Caco-2 (cell line): Measurements from ENCODE around the gene PRCD. TPM values are rescaled to one million over a fixed set of nuclear protein-coding genes. Genes with fewer than 3 reads are reported as not detected.

ENCODE experiments used
- BruUV-seq: library from RNA; stranded (reverse); fragments of 400-500 nt; replicated peaks from 2 replicates; lab custom pipeline; 2021; lab: Mats Ljungman, UMichigan
- CTCF ChIA-PET: fragments of 300-600 bp; sonication (Branson Sonifier 250); formaldehyde crosslinking; loops from one replicate; lab custom pipeline; 2022; ENCODE audit warnings: antibody characterized with exemption; lab: Charles Lee
- POLR2A ChIA-PET: fragments of 300-600 bp; sonication (Branson Sonifier 250); formaldehyde crosslinking; loops from one replicate; lab custom pipeline; 2022; ENCODE audit warnings: antibody characterized with exemption; lab: Charles Lee
- DNase-seq, 2 experiments: peaks; one replicate each; pipeline versions ENCODE4 v3.0.0 to v3.0.0-alpha.2; 2020 to 2022
- H3K27me3 ChIP-seq: replicated peaks from 2 replicates; pipeline ENCODE4 v1.6.0; 2011; ENCODE audit warnings: low read length; ENCODE audit not compliant: control insufficient read depth, insufficient read depth
- H3K36me3 ChIP-seq: 2 replicates; pipeline ENCODE4 v1.5.1; 2011; ENCODE audit warnings: low read length; ENCODE audit not compliant: control insufficient read depth, insufficient read depth
- H3K4me1 ChIP-seq: fragments of 250-450 bp; sonication (Bioruptor Pico); 2 replicates; pipeline ENCODE4 v1.5.1; 2020; ENCODE audit warnings: mild to moderate bottlenecking
- H3K4me3 ChIP-seq: 2 replicates; pipeline ENCODE4 v1.5.1; 2011; ENCODE audit warnings: low read depth, mild to moderate bottlenecking, control low read depth, low read length
- H3K9me3 ChIP-seq: fragments of 250-450 bp; sonication (Bioruptor Pico); 2 replicates; pipeline ENCODE4 v1.5.1; 2020; ENCODE audit warnings: mild to moderate bottlenecking, moderate library complexity
- H3K27ac Mint-ChIP-seq: one replicate; pipeline ENCODE4 v1.8.0; 2022; ENCODE audit warnings: mixed read lengths; ENCODE audit not compliant: unreplicated experiment
- H3K27me3 Mint-ChIP-seq: one replicate; pipeline ENCODE4 v1.8.0; 2022; ENCODE audit warnings: mixed read lengths; ENCODE audit not compliant: insufficient read depth, unreplicated experiment
- H3K36me3 Mint-ChIP-seq: one replicate; pipeline ENCODE4 v1.8.0; 2022; ENCODE audit warnings: mild to moderate bottlenecking, mixed read lengths; ENCODE audit not compliant: insufficient read depth, unreplicated experiment
- H3K4me1 Mint-ChIP-seq: one replicate; pipeline ENCODE4 v1.8.0; 2022; ENCODE audit warnings: low read depth, mixed read lengths; ENCODE audit not compliant: unreplicated experiment
- H3K4me3 Mint-ChIP-seq: one replicate; pipeline ENCODE4 v1.8.0; 2022; ENCODE audit warnings: mild to moderate bottlenecking, moderate library complexity, mixed read lengths; ENCODE audit not compliant: unreplicated experiment
- H3K9me3 Mint-ChIP-seq: one replicate; pipeline ENCODE4 v1.8.0; 2022; ENCODE audit warnings: mixed read lengths; ENCODE audit not compliant: unreplicated experiment
- intact Hi-C: fragments of 100-400 bp; cut with micrococcal nuclease; formaldehyde crosslinking; loops from one replicate; pipeline ENCODE4 v1.10.0; 2022; ENCODE audit not compliant: unreplicated experiment
- total RNA-seq: library from RNA; stranded (reverse); gene quantifications from 2 replicates; pipeline ENCODE4 v1.2.3, GENCODE V29; 2022
- TF ChIP-seq, protein P1 (sequence below), 2 experiments: fragments of 200-600 bp in 1 of 2; IDR thresholded peaks; 1 replicate in 1 of 2; 2 replicates in 1 of 2; pipeline versions ENCODE4 v1.5.1 to v1.8.0; 2011 to 2022; ENCODE audit warnings: antibody characterized with exemption in 1 of 2, control low read depth in 1 of 2, inconsistent platforms in 1 of 2, low read depth in 1 of 2, low read length in 1 of 2, mild to moderate bottlenecking in 1 of 2, moderate library complexity in 1 of 2; ENCODE audit not compliant: insufficient read depth in 1 of 2, severe bottlenecking in 1 of 2, unreplicated experiment in 1 of 2

PRCD gene
- total RNA-seq, 1 experiment from 2014 or later, result not detected

GRCh38 chr17:76594690-76595089 is 54.8 kb downstream of the PRCD start:
- POLR2A ChIA-PET, result no interaction called here
- H3K9me3 Mint-ChIP-seq, result no peaks in the 10 kb centered on the region
- peaks cover 51% of the 10 kb centered on the region for H3K4me1 Mint-ChIP-seq
- Histone ChIP-seq H3K4me1 (peaks cover 8% of the 10 kb centered on the region; the same call in 1 of the 2 replicates), H3K4me3 (no peak overlapping the region), H3K9me3 (no peaks in the 10 kb centered on the region), H3K36me3 (no peaks in the 10 kb centered on the region), H3K27me3 (no peaks in the 10 kb centered on the region)
- H3K4me3 Mint-ChIP-seq, result no peak overlapping the region
- CTCF ChIA-PET, result interaction anchor here (1.5 kb wide), 1 partner anchor 29 kb away, joined by 9 read pairs; no protein-coding TSS in a partner anchor
- DNase-seq, result no peak
- TF ChIP-seq, protein P1, sequence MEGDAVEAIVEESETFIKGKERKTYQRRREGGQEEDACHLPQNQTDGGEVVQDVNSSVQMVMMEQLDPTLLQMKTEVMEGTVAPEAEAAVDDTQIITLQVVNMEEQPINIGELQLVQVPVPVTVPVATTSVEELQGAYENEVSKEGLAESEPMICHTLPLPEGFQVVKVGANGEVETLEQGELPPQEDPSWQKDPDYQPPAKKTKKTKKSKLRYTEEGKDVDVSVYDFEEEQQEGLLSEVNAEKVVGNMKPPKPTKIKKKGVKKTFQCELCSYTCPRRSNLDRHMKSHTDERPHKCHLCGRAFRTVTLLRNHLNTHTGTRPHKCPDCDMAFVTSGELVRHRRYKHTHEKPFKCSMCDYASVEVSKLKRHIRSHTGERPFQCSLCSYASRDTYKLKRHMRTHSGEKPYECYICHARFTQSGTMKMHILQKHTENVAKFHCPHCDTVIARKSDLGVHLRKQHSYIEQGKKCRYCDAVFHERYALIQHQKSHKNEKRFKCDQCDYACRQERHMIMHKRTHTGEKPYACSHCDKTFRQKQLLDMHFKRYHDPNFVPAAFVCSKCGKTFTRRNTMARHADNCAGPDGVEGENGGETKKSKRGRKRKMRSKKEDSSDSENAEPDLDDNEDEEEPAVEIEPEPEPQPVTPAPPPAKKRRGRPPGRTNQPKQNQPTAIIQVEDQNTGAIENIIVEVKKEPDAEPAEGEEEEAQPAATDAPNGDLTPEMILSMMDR (IDR thresholded peaks at IDR 0.05; ENCODE audit: insufficient read depth in 1 of 2, low read depth in 1 of 2, low read length in 1 of 2, severe bottlenecking in 1 of 2, unreplicated experiment in 1 of 2), result no peak
- H3K27me3 Mint-ChIP-seq, result no peaks in the 10 kb centered on the region
- intact Hi-C loops, result no loop called here
- peaks cover 6% of the 10 kb centered on the region for H3K36me3 Mint-ChIP-seq
- H3K27ac Mint-ChIP-seq, result no peak overlapping the region
- BruUV-seq, result no TSS peak

Other genes starting within 250 kb of the PRCD start
- 1.1 and 1.5 TPM in 2 replicates for gene QRICH2, start 231.8 kb upstream of the PRCD start, total RNA-seq
- gene PRPSAP1, start 186.1 kb upstream of the PRCD start, total RNA-seq, result 81.3 and 87.6 TPM in 2 replicates
- gene SPHK1, start 155.4 kb upstream of the PRCD start, total RNA-seq, result 6.7 and 7.7 TPM in 2 replicates
- gene UBE2O, start 86.9 kb upstream of the PRCD start, total RNA-seq, result 37.6 and 39.2 TPM in 2 replicates
- gene AANAT, start 72.4 kb upstream of the PRCD start, total RNA-seq, result not detected in 2 replicates
- gene RHBDF2, start 38.6 kb upstream of the PRCD start, total RNA-seq, result 33.8 and 37.2 TPM in 2 replicates
- 0.32 and 1.0 TPM in 2 replicates for gene CYGB, start 2.3 kb upstream of the PRCD start, total RNA-seq
- 0.77 and 2.5 TPM in 2 replicates for gene ST6GALNAC2, start 45.8 kb downstream of the PRCD start, total RNA-seq
- 1.6 and 1.7 TPM in 2 replicates for gene ST6GALNAC1, start 103.7 kb downstream of the PRCD start, total RNA-seq
- 66.8 and 70.2 TPM in 2 replicates for gene MXRA7, start 170.9 kb downstream of the PRCD start, total RNA-seq
- gene JMJD6, start 186.6 kb downstream of the PRCD start, total RNA-seq, result 37.4 and 48.2 TPM in 2 replicates
- gene METTL23, start 186.8 kb downstream of the PRCD start, total RNA-seq, result 37.7 and 38.8 TPM in 2 replicates
- 349 and 356 TPM in 2 replicates for gene SRSF2, start 197.3 kb downstream of the PRCD start, total RNA-seq
- 40.4 and 47.5 TPM in 2 replicates for gene MFSD11, start 198.1 kb downstream of the PRCD start, total RNA-seq